CD4-positive, alpha-beta memory T cell (primary cell): ENCODE results near the gene CFAP70. TPM values are rescaled to one million over a fixed set of nuclear protein-coding genes. Genes with fewer than 3 reads are reported as not detected.
A peak's percentile ranks its signal among the peaks of the same experiment; 100 is the strongest.

Source experiments
- CTCF ChIA-PET: fragments of 350-600 bp; sonication (Branson Sonifier 250); formaldehyde crosslinking; loops from one replicate; lab custom pipeline; 2021; ENCODE audit warnings: inconsistent platforms; ENCODE audit not compliant: partially characterized antibody; lab: Charles Lee
- POLR2A ChIA-PET: fragments of 350-600 bp; sonication (Branson Sonifier 250); formaldehyde crosslinking; loops from one replicate; lab custom pipeline; 2021; ENCODE audit not compliant: partially characterized antibody; lab: Charles Lee
- DNase-seq, 5 donors: peaks; one replicate each; pipeline versions ENCODE4 v3.0.0 to v3.0.0-alpha.2; 2020 to 2022; ENCODE audit warnings: mixed read lengths in 1 of 5
- H3K27ac ChIP-seq: one replicate; pipeline ENCODE4 v1.7.0; 2013; ENCODE audit warnings: low read depth, low read length
- H3K27me3 ChIP-seq: 2 replicates; pipeline ENCODE4 v1.7.0; 2013; ENCODE audit warnings: mild to moderate bottlenecking, low read length, moderate library complexity; ENCODE audit not compliant: insufficient read depth
- H3K36me3 ChIP-seq: 2 replicates; pipeline ENCODE4 v1.7.0; 2013; ENCODE audit warnings: mild to moderate bottlenecking, low read length, moderate library complexity; ENCODE audit not compliant: insufficient read depth
- H3K4me1 ChIP-seq: 2 replicates; pipeline ENCODE4 v1.7.0; 2013; ENCODE audit warnings: mild to moderate bottlenecking, low read length, moderate library complexity; ENCODE audit not compliant: insufficient read depth
- H3K4me3 ChIP-seq, 2 donors: one replicate each; pipeline ENCODE4 v1.7.0; 2013; ENCODE audit warnings: low read length in 2 of 2, mild to moderate bottlenecking in 1 of 2
- H3K9me3 ChIP-seq, 2 donors: one replicate each; pipeline ENCODE4 v1.7.0; 2013; ENCODE audit warnings: low read length in 2 of 2, control low read depth in 1 of 2; ENCODE audit not compliant: control insufficient read depth in 1 of 2
- H3K27ac Mint-ChIP-seq, 7 donors: one replicate each; pipeline ENCODE4 v1.8.0; 2020 to 2021; ENCODE audit warnings: mixed read lengths in 7 of 7, mild to moderate bottlenecking in 6 of 7, inconsistent platforms in 3 of 7, moderate library complexity in 3 of 7
- H3K27me3 Mint-ChIP-seq, 2 donors: one replicate each; pipeline ENCODE4 v1.8.0; 2020 to 2021; ENCODE audit warnings: mixed read lengths in 2 of 2
- H3K36me3 Mint-ChIP-seq, 2 donors: one replicate each; pipeline ENCODE4 v1.8.0; 2020 to 2021; ENCODE audit warnings: mixed read lengths in 2 of 2, inconsistent platforms in 1 of 2, mild to moderate bottlenecking in 1 of 2
- H3K4me1 Mint-ChIP-seq, 4 donors: one replicate each; pipeline ENCODE4 v1.8.0; 2020 to 2021; ENCODE audit warnings: mixed read lengths in 4 of 4, mild to moderate bottlenecking in 1 of 4
- H3K4me3 Mint-ChIP-seq, 8 donors: one replicate each; pipeline ENCODE4 v1.8.0; 2020 to 2021; ENCODE audit warnings: mixed read lengths in 8 of 8, mild to moderate bottlenecking in 7 of 8, moderate library complexity in 6 of 8, inconsistent platforms in 3 of 8
- H3K9me3 Mint-ChIP-seq, 8 donors: one replicate each; pipeline ENCODE4 v1.8.0; 2020 to 2021; ENCODE audit warnings: mixed read lengths in 8 of 8, mild to moderate bottlenecking in 5 of 8, inconsistent platforms in 3 of 8, moderate library complexity in 1 of 8
- intact Hi-C: fragments of 100-400 bp; cut with micrococcal nuclease; formaldehyde crosslinking; loops from one replicate; pipeline ENCODE4 v1.15.1; 2023
- polyA plus RNA-seq, 2 donors: library from polyadenylated mRNA; unstranded; fragments of 300-500 nt; fragmentation: Illumina TruSeq; gene quantifications; one replicate each; pipeline ENCODE4 v1.2.3, GENCODE V29; 2021
- total RNA-seq, 2 experiments: library from RNA; stranded (reverse); gene quantifications; one replicate each; pipeline ENCODE4 v1.2.3, GENCODE V29; 2021

The CFAP70 gene
- total and polyA plus RNA-seq, 4 experiments from 2014 or later, result 0.82 to 5.6 (median 3.8) TPM; not detected in 1

DNA sequence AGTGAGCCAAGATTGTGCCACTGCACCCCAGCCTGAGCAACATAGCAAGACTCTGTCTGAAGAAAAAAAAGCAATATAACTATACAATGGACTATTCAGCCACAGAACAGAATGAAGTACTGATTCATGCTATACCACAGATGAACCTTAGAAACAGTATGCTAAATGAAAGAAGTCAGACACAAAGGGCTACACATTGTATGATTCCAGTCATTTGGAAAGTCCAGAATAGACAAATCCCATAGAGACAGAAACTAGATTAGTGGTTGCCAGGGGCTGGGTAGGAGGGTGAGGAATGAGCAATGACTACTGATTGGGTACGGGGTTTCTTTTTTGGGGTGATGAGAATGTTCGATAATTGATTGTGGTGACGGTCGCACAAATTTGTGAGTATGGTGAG is 9.6 kb upstream of the CFAP70 start:
- intact Hi-C loops, result no loop called here
- Mint-ChIP-seq H3K4me1 (peaks cover 0 to 8% (median 4%) of the 10 kb centered on the region in 4 donors), H3K27me3 (no peaks in the 10 kb centered on the region), H3K27ac (peak overlapping the region in 1 of 7 donors; percentile 8), H3K4me3 (no peak overlapping the region), H3K9me3 (no peaks in the 10 kb centered on the region), H3K36me3 (peaks cover 41 to 44% of the 10 kb centered on the region in 2 donors)
- Histone ChIP-seq H3K4me3 (no peak overlapping the region), H3K27ac (no peak overlapping the region), H3K9me3 (no peaks in the 10 kb centered on the region), H3K27me3 (no peaks in the 10 kb centered on the region), H3K36me3 (no peaks in the 10 kb centered on the region), H3K4me1 (no peaks in the 10 kb centered on the region)
- CTCF ChIA-PET, result no interaction called here
- no peak for DNase-seq
- POLR2A ChIA-PET, result interaction anchor here (1.2 kb wide), 1 partner anchor 10 kb away, joined by 3 read pairs; the partner anchor contains the start of gene CFAP70

DNA sequence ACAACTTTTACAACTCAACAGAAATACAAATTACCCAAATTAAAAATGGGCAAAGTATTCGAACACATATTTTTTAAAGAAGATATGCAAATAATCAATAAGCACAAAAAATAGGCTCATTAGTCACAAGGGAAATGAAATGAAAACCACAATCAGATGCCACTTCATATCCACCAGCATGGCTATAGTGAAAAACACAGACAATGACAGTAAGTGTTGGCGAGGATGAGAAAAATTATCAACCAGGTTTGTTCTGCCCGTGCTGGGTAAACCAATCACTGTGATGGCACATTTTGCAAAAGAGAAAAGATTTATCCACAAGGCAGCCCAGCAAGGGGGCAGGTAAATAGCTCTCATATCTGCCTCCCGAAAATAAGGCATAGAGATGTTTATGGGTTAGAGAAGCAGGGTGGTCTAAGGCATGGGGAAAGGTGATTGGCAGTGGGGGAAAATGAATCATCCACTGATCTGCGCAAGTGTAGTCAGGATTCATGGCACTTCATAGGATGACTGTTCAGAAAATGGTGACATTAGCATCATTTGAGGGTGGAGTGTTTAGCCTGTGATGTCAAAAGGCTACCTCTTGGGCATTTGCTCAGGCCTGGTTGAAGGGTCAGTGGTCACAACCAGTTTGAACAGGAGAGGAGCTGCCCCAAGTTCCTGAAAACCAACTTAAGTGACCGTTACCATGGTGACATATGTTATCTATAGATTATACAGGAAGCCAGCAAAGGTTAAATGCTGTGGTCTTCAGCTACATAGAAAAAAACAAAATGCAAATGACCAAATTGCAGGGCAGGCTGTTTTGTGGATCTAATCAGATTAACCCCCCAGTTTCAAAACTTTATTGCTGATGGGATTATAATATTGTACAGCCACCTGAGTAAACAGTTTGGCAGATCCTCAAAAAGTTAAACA is 8.0 kb upstream of the CFAP70 start:
- Mint-ChIP-seq H3K27me3 (no peaks in the 10 kb centered on the region), H3K4me3 (peak overlapping the region in 1 of 8 donors; percentile 30), H3K27ac (peak overlapping the region in 4 of 7 donors; percentile 12 to 51 (median 20)), H3K36me3 (peaks cover 46 to 47% of the 10 kb centered on the region in 2 donors), H3K4me1 (peaks cover 0 to 8% (median 4%) of the 10 kb centered on the region in 4 donors), H3K9me3 (peaks cover 0 to 2% (median 0%) of the 10 kb centered on the region in 8 donors)
- Histone ChIP-seq H3K4me1 (no peaks in the 10 kb centered on the region), H3K36me3 (no peaks in the 10 kb centered on the region), H3K9me3 (no peaks in the 10 kb centered on the region), H3K4me3 (no peak overlapping the region), H3K27ac (no peak overlapping the region), H3K27me3 (no peaks in the 10 kb centered on the region)
- no peak for DNase-seq
- ChIA-PET POLR2A (no interaction called here), CTCF (no interaction called here)
- intact Hi-C loops, result no loop called here

DNA sequence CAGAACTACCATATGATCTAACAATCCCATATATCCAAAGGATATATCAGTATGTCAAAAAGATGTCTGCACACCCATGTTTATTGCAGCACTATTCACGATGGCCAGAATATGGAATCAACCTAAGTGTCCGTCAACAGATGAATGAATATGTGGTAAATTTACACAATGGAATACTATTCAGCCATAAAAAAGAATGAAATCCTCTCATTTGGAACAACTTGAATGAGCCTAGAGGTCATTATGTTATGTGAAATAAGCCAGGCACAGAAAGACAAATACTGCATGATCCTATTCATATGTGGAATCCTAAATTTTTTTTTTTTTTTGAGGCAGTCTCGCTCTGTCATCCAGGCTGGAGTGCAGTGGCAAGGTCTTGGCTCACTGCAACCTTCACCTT is 6.3 kb upstream of the CFAP70 start:
- CTCF ChIA-PET, result no interaction called here
- H3K27ac ChIP-seq, result no peak overlapping the region
- no peaks in the 10 kb centered on the region for H3K4me1 ChIP-seq
- Mint-ChIP-seq H3K4me1 (peaks cover 3 to 6% (median 4%) of the 10 kb centered on the region in 4 donors), H3K36me3 (peaks cover 38 to 39% of the 10 kb centered on the region in 2 donors), H3K27ac (peak overlapping the region in 1 of 7 donors; percentile 32), H3K9me3 (peaks cover 0 to 2% (median 0%) of the 10 kb centered on the region in 8 donors), H3K4me3 (no peak overlapping the region), H3K27me3 (no peaks in the 10 kb centered on the region)
- H3K9me3 ChIP-seq, result no peaks in the 10 kb centered on the region
- H3K4me3 ChIP-seq, result no peak overlapping the region
- no peak for DNase-seq
- H3K27me3 ChIP-seq, result no peaks in the 10 kb centered on the region
- intact Hi-C loops, result no loop called here
- no peaks in the 10 kb centered on the region for H3K36me3 ChIP-seq
- POLR2A ChIA-PET, result no interaction called here

DNA sequence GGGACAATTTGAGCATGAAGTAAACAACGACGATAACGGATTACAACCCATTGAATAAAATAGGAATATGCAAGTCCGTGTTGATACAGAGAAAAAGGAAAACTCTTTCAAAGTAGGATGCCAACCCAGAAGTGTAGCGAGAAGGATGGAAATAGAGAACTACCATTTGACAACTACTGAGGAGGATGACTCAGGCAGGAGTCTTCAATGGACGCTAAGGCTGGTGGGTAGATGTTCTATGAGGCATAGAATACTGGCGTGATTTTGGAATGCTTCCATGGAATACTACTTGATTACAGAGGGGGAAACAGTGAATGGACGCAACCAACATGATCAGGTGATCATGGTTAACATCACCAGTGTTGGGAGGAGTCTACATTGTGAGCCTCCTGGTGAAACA is 828 bp upstream of the CFAP70 start:
- no peaks in the 10 kb centered on the region for H3K36me3 ChIP-seq
- peaks cover 0 to 2% (median 0%) of the 10 kb centered on the region in 8 donors for H3K9me3 Mint-ChIP-seq
- peak overlapping the region in 2 of 7 donors; percentile 10 to 29 for H3K27ac Mint-ChIP-seq
- peaks cover 9 to 21% (median 17%) of the 10 kb centered on the region in 4 donors for H3K4me1 Mint-ChIP-seq
- intact Hi-C loops, result loop anchor here (2.0 to 5.0 kb wide), 2 partner anchors 53 to 107 kb away; partner anchors contain the start of genes ANXA7 and MRPS16
- no peaks in the 10 kb centered on the region for H3K9me3 ChIP-seq
- DNase-seq, result no peak
- H3K4me1 ChIP-seq, result peaks cover 12% of the 10 kb centered on the region
- H3K27ac ChIP-seq, result no peak overlapping the region
- H3K36me3 Mint-ChIP-seq, result peaks cover 10% of the 10 kb centered on the region in 2 donors
- ChIA-PET POLR2A (interaction anchor here (2.2 to 2.6 kb wide), 4 partner anchors 54 to 264 kb away, joined by 6 to 18 read pairs (median 15); partner anchors contain the start of genes ANXA7, DNAJC9 and PPP3CB), CTCF (no interaction called here)
- H3K27me3 ChIP-seq, result no peaks in the 10 kb centered on the region
- peaks cover 0 to 4% of the 10 kb centered on the region in 2 donors for H3K27me3 Mint-ChIP-seq
- H3K4me3 ChIP-seq, result no peak overlapping the region
- no peak overlapping the region for H3K4me3 Mint-ChIP-seq

DNA sequence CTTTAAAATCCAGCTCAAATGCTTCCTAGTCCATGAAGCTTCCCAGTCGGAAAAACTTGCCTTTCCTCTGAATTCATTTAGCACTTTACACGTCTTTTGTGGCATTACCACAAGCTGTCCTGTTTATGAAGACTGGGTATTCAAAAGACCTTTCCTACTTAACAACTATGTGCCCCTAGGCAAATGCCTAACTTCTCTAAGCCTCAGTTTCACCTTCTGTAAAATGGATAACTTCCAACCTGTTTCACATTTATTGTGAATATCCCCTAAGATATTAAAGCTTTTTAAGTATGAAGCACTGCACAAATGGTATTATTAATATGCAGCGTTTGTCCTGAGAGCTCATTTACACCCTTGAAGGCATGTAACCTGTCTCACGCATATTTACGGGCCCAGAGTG is 843 bp downstream of the CFAP70 start:
- Histone ChIP-seq H3K27me3 (no peaks in the 10 kb centered on the region), H3K36me3 (no peaks in the 10 kb centered on the region), H3K4me3 (peak overlapping the region; percentile 38 to 60), H3K27ac (peak overlapping the region; percentile 80), H3K4me1 (peaks cover 12% of the 10 kb centered on the region), H3K9me3 (no peaks in the 10 kb centered on the region)
- no peak for DNase-seq
- intact Hi-C loops, result loop anchor here (1.0 to 5.0 kb wide), 4 partner anchors 54 to 262 kb away; partner anchors contain the start of genes ANXA7, MRPS16, P4HA1 and PPP3CB
- CTCF ChIA-PET, result interaction anchor here (1.0 to 1.2 kb wide), 2 partner anchors 9 to 262 kb away, joined by 4 to 5 read pairs; no protein-coding TSS in a partner anchor
- POLR2A ChIA-PET, result interaction anchor here (0.6 to 2.6 kb wide), 8 partner anchors 56 to 268 kb away, joined by 3 to 18 read pairs (median 7); partner anchors contain the start of genes ANXA7, DNAJC9, MRPS16 and PPP3CB
- Mint-ChIP-seq H3K27ac (peak overlapping the region; percentile 91 to 99 (median 99)), H3K9me3 (peaks cover 0 to 2% (median 0%) of the 10 kb centered on the region in 8 donors), H3K36me3 (peaks cover 9% of the 10 kb centered on the region in 2 donors), H3K4me1 (peaks cover 9 to 21% (median 17%) of the 10 kb centered on the region in 4 donors), H3K27me3 (peaks cover 0 to 4% of the 10 kb centered on the region in 2 donors), H3K4me3 (peak overlapping the region; percentile 94 to 98 (median 97))

DNA sequence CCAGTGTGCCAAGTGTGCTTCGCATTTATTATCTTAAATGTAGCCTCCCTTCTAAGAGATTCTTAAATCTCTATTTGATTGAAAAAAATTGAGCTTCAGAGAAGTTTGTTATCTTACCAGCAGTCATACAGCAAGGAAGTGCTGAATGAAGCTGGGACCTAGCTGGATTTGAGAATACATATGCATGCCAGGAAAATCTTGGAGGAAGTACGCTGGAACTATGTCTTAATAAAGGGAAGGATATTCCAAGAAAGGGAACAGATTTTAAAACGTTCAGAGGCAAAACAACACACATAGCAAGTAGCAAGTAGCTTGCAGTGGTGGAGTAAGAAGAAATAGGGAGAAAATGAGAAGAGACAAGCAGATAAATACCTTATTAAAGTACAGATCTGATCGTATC is 1.5 kb downstream of the CFAP70 start:
- no peaks in the 10 kb centered on the region for H3K9me3 ChIP-seq
- DNase-seq, result no peak
- H3K27me3 ChIP-seq, result no peaks in the 10 kb centered on the region
- H3K4me3 Mint-ChIP-seq, result peak overlapping the region in 6 of 8 donors; percentile 51 to 98 (median 96)
- no peak overlapping the region for H3K27ac ChIP-seq
- H3K4me1 ChIP-seq, result peaks cover 12% of the 10 kb centered on the region
- H3K27ac Mint-ChIP-seq, result peak overlapping the region; percentile 14 to 99 (median 72)
- peaks cover 5 to 6% of the 10 kb centered on the region in 2 donors for H3K36me3 Mint-ChIP-seq
- H3K9me3 Mint-ChIP-seq, result peaks cover 0 to 2% (median 0%) of the 10 kb centered on the region in 8 donors
- intact Hi-C loops, result loop anchor here (5.0 kb wide), 1 partner anchor 55 kb away; the partner anchor contains the start of gene ANXA7
- CTCF ChIA-PET, result interaction anchor here (1.0 to 1.2 kb wide), 2 partner anchors 9 to 261 kb away, joined by 4 to 5 read pairs; no protein-coding TSS in a partner anchor
- POLR2A ChIA-PET, result interaction anchor here (0.7 to 2.6 kb wide), 4 partner anchors 56 to 731 kb away, joined by 3 to 18 read pairs (median 15); partner anchors contain the start of genes ANXA7, DNAJC9, MICU1 and PPP3CB
- H3K27me3 Mint-ChIP-seq, result peaks cover 0 to 4% of the 10 kb centered on the region in 2 donors
- peaks cover 9 to 21% (median 17%) of the 10 kb centered on the region in 4 donors for H3K4me1 Mint-ChIP-seq
- no peaks in the 10 kb centered on the region for H3K36me3 ChIP-seq
- H3K4me3 ChIP-seq, result no peak overlapping the region
